GM18861 (cell line): ENCODE measurements around the gene PROKR1.

Source experiments
- ATAC-seq: cut with Tn5 transposase; IDR thresholded peaks from one replicate; pipeline ENCODE4 v1.9.1; 2021; ENCODE audit not compliant: unreplicated experiment

Gene PROKR1

GRCh38 chr2:68695971-68696370 is 52.6 kb downstream of the PROKR1 start:
- ATAC-seq = no peak

- ATAC-seq = no peak
Observed at GRCh38 chr2:68696554-68696953, 53.2 kb downstream of the PROKR1 start.

DNA sequence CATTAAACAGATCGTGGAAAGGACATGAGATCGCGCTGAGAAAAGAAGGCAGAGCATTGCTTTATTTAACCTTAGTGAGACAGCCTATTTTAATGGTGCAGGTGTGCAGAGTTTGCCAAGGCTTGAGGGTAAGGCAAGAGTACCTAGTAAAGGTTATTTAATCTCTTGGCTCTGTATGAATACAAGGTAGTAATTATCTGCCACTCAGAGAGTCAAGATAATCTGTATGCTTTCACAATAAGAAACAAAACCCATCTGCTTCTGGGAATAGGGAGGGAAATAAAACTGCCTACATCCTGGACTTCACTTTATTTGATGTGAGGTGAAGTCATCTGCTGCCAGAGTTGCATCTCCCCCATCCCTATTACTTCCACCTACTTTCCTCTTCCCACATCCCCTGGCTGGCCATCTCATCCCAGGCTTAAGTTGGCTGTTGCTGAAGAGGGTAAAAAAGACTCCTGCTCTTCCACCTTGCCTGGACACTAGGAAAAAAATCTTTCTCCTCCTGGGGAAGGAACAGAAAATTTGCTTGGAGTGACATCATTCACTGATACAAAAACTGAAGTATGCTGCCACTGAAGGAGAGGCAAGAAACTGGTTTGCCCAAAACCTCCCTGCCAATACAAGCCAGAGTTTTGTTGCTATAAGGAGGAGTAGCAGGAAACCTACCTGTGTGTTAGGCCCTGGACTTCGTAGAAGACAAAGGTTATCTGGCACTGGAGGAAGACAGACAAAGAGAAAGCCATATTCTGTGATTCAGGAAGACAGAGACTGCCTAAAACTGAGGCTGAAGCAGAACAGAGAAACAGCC is 55.4 kb downstream of the PROKR1 start:
- no peak for ATAC-seq

GRCh38 chr2:68700560-68700959 is 57.2 kb downstream of the PROKR1 start:
- ATAC-seq = no peak

DNA sequence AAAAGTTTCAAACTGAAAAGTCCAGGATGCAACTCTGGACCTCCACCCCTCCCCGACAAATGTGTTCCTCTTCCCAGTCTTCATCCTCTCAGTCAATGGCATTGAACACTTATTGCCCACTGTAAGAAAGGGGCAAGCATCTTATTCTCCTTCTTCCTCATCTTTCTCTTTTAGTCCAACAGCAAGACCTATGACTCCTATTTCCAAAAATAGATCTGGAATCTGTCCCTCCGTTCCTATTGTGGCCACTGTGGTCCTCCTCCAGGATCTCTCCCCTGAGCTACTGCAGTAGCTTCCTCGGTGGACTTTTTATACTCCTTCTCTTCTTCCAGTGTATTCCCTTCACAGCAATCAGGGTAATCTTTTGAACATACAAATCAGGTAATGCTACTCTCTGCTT is 63.3 kb downstream of the PROKR1 start:
- no peak for ATAC-seq
